ENCODE measurements around the gene CFAP61.

Gene CFAP61

DNA sequence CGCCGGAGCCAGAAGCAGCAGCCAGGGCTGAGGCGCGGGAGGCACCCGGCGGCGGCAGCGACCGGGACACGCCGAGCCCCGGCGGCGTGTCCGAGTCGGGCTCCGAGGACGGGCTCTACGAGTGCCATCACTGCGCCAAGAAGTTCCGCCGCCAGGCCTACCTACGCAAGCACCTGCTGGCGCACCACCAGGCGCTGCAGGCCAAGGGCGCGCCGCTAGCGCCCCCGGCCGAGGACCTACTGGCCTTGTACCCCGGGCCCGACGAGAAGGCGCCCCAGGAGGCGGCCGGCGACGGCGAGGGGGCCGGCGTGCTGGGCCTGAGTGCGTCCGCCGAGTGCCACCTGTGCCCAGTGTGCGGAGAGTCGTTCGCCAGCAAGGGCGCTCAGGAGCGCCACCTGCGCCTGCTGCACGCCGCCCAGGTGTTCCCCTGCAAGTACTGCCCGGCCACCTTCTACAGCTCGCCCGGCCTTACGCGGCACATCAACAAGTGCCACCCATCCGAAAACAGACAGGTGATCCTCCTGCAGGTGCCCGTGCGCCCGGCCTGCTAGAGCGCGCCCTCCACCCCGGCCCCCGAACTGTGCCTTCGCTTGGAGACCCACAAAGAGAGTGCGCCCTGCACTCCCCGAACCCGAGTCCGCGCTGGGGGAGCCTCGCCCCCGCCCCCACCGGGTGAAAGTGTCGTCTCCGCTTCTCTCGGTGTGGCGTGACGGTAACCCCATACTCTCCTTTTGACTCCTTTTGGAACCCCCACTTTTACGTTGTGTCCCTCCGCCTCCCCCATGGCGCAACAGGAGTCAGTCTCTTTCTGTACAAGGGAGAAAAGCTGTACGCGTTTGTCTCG is 317.1 kb downstream of the CFAP61 start:
- peak in 1 of 2 experiments; percentile 60 for DNase-seq

DNA sequence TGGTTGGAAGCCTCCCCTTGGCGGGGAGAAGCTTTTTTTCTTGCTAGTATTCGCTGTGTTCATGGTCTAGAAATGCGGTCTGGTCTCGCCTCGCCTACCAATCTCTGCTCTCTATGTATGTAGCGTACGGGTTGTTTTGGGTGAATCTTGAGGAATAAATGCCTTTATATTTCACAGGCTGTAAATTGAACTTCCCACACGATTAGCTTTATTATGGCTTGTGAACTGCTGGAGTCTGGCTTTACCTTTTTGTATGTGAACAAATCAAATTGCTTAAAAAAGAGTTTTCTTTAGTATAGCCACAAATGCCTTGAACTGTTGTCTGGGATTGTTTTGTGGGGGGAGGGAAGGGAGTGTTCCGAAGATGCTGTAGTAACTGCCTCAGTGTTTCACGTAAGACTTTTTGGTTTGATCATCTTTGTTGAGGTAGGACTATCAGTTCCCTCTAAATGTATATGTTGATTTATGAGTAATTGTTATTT is 317.8 kb downstream of the CFAP61 start:
- peak; percentile 18 to 48 for DNase-seq

DNA sequence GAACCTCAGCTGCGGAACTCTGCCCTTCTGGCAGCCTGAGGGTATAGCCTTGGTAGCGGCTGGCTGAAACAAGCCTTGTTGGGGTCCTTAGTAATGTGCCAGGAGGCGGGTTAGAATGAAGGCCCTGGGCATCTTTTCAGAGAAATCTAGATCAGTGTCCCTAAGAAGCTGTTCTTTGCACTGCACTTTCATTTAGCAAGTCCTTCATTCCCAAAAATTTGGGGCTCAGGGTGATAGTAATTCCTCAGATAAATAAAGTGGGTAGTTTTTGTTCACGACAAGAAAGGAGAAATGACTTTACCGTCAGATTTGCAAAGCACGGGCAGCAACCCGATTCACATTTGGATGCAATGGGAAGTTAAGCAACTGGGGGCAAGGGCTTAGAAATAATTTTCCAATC is 318.8 kb downstream of the CFAP61 start:
- DNase-seq = peak; percentile 21 to 34

DNA sequence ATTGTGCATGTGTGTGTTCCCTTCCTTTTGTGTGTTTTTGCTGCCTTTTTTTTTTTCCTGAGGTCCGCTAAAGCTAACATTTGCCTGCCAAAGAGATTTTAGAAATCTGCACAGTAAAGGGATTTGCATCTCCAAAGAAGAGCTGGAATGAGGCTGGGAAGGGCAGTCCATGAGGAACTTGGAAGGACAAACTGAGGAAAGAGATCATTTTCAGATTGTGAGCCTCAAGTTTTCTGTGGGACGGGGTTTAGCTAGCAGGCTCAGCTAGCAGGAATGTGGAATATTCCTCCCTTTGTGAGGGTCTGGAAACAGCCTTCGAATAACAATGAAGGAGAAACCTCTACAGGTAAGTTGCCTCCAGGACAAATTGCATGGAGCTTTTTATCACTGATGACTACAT is 319.3 kb downstream of the CFAP61 start:
- no peak for DNase-seq

DNA sequence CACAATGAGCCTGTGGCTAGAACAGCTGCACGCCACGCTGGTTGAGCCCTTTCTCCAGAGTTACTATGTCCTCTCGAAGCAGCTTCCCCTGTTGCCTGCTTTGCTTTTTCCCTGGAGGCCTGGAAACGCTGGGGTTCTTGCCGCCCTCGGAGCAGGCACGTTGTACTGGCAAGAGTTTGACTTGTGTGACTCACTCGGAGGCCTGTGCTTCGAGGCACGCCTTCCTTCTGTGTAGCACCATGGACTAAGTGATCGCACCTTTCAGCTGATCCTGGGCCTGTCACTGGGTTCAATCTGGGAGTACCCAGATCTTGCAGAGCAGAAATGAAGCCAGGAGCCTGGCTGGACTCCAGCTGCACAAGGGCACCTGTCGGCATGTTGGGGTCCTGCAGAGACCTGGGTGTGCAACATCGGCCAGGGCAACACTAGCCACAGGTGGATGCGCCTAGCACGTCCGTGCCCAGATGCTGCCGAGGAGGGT is 320.8 kb downstream of the CFAP61 start:
- DNase-seq = peak; percentile 19 to 74

DNA sequence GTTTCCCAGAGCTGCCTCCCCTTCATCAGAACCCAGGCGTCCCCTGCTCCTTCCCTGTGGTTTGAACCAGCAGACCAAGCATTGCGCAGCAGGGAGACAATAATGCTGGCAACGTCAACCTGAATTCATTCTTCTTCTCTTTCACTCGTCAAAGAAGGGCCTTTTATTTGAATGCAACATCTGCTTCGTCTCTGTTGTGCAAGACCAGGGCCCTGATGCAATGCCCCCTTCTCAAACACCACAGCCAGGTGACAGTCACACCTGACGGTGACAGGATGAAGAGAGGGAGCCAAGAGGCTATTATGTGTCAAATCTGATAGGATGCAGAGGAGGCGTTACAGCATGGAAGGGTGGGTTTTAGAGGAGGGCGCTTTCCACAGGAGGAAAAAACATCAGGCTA is 323.5 kb downstream of the CFAP61 start:
- DNase-seq = no peak

DNA sequence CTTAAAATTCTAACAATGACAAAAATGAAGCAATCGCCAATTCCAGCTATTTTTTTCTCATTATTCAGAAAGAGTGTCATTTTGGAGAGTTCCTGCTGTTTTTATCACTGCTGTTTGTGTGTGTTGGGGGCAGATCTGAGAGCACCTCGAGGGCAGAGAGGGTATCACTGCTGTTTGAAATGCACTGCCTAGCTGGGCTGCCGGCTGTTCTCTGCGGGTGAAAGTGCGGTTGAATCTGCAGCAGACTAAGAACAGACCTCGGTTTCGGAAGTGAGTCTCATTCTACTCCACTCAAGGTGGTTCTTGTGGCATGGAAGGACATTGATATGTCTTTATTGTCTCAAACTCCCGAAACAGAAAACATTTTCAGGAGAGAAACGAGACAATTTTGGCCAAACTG is 333.9 kb downstream of the CFAP61 start:
- DNase-seq = no peak

DNA sequence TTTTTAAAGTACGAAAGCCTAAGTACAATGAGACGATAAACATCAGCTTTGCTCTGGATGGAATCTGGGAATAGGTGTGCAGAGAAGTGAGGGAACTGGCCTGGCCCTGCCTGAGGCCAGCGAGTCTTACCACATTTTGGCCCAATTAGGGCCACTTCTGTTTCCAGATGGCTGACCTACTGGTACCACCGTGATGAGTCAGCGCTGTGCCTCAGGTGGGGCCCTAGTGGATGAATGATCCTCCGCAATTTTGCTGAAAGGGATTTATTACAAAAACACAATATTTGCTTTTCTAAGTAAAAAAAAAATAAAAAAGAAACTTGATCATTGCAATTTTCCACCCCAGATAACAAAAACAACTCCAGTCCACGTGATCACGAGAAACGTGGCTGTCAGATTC is 338.1 kb downstream of the CFAP61 start:
- no peak for DNase-seq

DNA sequence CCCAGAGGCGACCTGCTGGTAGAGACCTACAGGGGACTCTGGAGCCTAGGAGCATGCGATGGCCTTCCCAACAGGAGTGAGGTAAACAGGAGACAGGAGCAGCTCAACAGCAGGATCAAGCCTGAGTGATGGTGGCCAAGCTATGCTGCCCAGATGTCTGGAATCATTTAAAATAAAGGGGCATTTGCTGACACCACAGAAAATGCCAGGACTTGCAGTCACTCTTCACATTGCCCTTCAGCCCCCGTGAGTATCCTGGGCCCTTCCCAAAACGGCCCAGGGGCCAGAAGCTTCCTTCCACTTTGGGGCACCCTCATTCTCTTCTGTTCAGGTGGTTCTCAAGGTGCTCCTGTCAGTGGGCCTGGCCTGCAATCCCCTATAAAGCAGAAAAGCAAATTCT is 338.8 kb downstream of the CFAP61 start:
- no peak for DNase-seq

DNA sequence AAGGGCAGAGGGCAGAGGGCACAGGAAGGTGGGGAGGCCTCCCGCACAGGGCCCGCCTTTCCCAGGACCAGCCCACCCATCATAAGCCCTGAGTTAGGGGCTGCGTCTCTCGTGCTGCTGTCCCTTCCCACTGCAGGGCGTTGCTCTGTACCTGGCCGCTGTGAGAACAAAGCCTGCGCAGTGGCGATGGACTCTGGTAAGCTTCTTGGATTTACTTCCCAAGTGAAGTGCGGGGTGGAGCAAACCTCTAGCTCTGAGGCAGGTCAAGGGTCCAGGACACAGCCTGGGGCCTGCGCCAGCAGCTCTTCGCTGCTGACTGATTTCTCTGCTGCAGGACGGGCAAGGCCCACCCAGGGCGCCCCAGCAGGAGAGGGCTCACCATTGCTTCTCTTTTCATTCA is 339.4 kb downstream of the CFAP61 start:
- no peak for DNase-seq

DNA sequence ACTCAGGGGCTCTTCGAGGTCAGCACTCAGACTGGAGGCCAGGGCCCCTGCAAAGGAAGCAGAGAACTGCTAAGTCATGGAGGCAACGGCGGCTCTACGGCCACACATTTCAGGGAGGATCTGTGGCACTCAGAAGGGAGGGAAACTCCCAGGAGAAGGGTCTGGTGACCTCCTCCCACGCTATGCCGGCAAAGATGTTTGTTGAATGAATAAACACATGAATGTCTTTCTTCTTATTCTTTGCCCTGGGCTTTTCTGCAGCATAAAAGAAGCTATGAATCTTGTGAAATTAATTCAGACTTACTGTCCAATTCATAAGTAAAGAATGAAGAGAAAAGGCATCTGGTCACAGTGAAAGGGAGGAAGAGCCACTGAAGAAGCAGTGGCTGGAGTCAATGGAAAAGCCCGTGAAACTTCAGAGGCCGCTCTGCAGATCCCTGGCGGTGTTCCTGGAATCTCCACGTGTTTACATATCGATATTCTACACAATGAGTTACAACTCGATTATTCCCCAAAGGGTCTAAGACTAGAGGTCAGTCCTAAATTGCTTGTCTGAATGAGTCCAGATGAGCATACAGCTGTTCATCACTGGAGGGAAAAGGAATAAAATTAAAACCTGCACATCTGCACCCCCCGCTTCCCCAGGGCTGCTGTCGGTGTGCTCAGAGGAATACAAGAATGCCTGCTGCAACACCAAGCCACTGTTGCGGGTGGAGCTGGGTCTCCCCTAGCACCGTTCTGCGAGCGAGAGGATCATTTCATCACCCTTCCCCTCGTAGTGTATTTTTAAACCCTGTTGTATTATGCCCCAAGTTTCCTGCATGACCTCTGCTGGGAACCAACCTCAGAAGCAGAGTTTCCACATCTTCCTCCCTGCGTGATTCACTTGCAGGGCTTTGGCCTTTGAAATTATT is 341.1 kb downstream of the CFAP61 start:
- DNase-seq = no peak

DNA sequence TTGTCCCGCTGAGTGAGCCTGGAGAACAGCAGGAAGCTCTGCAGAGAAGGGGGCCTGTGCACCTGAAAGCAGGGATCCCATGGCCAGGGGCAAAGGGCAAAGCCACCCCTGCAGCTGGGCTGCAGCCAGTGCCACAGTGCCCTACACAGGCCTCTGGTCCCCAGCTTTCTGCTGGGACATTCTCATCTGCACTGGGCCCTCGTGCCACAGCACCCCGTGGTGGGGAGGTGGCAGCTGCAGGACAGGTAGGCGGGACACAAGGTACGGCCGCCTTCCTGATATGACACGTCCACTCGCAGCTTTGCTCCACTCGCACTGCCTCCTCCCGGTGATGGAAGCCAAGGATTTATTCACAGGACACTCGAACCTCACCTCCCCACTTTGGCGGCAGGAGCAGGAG is 342.8 kb downstream of the CFAP61 start:
- DNase-seq = no peak

DNA sequence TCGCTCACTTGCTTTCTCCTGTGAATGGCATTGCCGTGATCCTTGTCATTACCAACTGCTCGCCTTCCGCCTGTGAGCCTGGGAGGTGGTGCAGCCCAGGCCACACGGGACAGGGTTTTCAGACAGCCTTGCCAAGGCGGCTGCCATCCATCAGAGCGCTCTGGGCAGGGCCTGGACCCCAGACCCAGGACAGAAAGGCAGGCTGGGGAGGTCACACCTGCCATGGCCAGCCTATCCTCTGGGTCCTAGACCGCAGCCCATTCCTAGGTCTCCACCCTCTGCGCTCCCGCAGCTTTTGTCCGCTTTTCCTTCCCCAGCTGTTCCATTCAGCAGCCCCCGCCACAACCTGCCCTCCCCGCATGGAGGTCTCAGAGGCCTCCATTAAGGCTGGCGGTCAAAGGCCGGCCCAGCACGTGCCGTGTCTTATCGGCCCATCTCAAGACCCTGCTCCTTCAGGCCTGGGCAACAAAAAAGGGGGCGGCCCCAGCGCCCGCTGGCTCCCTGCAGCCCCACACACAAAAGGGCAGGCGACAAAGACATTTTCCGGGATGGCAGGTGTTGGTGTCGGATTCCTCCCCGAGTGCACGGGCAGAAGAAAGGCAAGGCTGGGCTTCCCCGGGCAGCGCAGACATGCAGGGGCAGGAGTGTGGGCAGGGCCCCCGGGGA is 343.7 kb downstream of the CFAP61 start:
- DNase-seq = no peak

DNA sequence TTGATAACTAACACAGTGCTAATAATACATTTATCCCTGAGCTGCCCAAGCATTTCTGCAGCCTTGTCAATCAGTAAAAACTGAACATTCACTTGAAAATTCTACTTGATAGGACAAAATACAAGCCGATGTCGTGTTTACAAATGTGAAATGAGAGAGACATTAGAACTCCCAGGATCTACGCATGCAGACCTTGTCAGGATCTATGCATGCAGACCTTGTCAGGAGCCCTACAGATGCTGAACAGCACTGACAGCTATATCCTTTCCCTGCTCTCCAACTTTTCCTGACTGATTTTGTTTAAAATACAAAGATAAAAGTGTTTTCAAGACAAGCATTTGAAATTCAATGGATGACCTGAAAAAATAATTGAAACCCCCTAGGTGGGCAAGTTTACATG is 344.5 kb downstream of the CFAP61 start:
- no peak for DNase-seq

DNA sequence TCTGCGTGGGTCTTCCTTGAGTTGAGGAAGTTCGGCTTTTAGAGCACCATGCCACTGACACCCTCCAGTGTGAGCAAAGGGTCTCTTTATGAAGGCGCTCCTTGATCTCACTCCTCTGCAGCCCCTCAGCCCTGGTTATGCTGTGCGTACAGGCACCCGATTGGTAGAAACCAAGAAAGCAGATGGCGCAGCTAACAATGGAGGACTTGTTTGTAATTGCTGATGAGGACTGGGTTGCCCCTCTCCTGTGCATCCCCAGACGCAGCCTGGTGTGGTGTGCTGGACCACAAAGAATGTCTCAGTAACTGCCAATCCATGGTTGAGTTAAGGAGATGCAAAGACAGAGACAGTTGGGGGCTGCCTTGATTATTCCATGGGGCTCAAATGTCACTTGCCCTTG is 345.8 kb downstream of the CFAP61 start:
- no peak for DNase-seq

DNA sequence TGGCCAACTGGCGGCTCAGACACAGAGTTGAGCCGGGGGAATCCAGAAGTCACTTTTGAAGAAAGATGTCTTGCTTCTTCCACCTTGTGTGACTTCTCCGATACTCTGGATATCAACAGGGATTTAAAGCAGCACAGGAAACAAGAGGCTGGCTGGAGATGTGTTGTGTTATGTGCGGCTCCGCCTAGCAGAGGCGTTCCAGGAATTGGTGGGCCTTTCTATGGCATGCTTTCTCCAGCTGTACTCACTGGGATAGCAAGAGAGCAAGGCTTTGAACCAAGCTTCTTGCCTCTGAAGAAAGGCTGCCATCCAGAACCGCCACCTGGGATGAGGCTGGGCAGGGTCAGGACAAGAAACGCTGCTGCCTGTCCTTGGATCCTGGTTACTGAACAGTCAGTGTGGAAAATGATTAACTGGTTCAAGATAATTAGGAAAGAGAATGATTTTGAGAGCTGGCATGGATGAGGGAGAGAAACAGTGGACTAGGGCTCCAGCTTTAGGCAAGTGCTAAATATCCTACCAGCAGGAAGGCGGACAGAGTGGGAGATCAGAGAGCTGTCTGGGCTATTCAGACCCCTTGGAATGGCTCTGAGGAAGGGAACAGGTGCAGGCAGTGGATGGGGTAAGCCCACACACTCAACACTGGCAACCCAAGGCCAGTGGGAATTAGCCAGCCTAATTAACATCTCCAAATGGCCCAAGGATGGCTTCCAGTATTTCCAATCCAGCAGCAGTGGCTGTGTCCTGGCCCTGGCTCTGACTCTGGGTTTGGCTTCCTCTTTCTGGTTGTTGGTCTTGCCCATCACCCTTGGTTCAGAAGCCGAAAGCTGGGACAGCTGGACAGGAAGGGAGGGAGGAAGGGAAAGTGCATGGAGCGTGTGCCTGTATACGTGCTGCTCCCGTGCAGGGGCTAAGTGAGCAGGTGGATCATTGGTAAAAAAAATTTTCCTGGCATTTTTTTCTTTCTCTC is 347.5 kb downstream of the CFAP61 start:
- peak in 1 of 2 experiments; percentile 32 for DNase-seq

DNA sequence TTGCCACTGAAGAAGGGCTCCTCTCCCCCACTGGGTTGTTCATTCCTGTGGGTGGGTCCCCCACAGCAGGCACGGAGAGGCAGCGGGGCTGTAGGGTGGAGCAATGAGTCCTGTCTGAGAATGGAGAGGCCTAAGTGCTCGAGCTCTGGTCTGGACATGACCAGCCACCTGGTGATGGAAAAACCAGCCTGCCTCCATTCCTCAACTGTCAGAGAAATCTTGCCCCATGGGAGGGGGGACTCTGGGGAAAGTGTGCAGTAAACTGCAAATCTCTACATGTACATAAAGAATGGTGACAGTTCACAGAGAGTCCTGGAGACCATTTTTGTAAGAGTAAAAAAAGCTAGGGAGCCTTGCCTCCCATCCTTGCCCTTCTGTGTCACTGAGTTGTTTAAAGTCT is 349.7 kb downstream of the CFAP61 start:
- DNase-seq = no peak

DNA sequence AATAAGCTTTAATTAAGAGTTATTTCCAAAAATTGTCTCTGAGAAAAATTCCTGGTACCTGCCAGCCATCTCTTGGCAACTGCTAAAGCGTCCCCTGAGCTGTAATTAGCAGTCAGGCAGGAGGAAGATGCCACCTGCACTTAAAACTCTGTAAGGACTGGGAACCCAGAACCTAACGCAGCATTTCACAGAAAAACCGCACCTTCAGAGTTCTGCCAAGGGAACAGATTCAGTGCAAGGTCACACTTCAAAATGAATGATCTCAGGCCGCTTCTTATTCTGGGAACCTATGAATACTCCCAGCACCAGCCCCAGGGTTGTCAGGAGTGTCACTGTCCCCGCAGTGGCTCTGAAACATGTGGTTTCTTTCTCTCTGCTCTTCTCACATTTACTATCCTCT is 352.3 kb downstream of the CFAP61 start:
- DNase-seq = no peak

DNA sequence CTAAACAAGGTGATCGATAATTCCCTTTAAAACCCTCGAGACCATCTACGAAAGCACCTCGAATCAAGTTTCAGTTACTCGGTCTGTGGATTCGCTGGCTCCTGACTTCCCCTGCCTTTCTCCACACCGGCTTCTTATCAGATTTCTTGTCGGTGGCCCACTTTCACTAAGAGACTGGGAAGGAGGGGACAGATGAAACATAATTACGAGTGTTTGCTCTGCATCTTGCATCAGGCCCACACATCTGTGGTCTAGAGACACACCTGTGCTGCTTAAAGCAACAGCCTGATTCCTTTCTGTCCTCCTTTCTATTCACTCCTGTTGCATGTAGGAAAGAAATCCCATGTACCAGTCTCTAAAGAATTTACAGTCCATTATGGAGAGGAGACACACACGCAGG is 353.3 kb downstream of the CFAP61 start:
- no peak for DNase-seq

DNA sequence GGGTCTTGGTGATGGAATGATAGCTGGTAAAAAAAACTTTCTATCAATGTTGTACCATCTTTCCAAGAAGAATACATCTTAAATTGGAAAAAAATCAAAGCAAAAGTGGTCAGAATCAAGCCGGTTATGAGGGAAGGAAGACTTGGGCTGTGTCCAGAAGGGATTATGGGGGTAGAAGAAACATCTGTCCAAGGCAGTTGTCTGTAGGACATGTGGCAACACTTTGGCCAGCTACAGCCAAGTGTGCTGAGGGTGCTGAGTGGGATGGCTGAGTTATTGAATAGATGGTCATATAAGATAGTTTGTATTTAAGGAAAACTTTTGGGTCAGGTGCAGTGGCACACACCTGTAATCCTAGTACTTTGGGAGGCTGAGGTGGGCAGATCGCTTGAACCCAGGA is 354.0 kb downstream of the CFAP61 start:
- peak in 1 of 2 experiments; percentile 37 for DNase-seq

DNA sequence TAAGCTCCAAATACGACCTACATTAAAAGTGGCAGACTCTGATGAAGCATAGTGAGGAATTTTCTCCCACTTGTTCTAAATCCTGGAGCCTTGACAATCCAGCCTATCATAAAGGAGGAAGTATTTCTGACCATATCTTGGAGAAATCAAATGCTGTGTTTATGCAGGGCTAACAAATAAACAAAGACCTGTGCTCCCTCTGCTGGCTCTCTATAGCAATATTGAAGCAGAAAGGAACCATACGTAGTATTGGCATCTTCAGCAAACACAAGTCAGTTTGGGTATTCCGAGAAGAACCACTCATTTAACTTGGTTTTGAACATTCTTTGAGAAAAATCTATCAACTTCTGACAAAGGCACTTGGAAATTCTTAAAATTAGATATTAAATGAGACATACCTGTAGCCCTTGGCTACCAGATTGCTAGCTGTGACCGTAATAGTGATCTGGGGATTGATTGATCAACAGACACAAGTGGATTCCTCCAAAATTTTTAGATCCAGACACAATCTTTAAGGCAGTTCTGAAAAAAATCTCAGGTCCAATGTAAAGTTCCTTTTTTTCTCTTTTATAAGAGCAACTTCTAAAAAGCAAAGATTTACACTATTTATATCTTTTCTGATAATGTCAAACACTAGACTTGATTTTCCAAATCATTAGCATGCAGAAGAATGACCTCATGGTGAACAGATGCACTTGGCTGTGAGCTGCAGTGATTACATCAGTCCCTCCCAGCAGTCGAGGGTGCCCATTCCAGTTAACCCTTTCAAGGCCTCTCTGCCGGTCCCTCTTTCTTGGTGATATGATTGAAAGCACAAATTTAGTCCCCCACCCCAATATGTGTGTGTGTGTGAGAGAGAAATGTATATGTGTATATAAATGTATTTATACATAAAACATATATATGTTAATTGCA is 355.8 kb downstream of the CFAP61 start:
- peak; percentile 78 to 87 for DNase-seq

Measured in NCI-H446 (cell line).